Measurements from ENCODE around the gene SDSL. TPM values are rescaled to one million over a fixed set of nuclear protein-coding genes. Genes with fewer than 3 reads are reported as not detected.

The SDSL gene
- total and polyA plus RNA-seq, 10 of the 15 experiments (the other 5 are each of a cell fraction or from before 2014, with no cell fraction given), result 0.18 to 4.4 (median 1.0) TPM

- H3K4me2 ChIP-seq (ENCODE audit: control insufficient read depth, insufficient read depth), result no peak overlapping the region
- no peaks in the 10 kb centered on the region for H3K36me3 ChIP-seq (ENCODE audit: control insufficient read depth in 2 of 2, insufficient read depth in 2 of 2, low read length in 1 of 2)
- no peak overlapping the region for H3K4me3 ChIP-seq
- H3K27me3 ChIP-seq (replicated peaks in 1 of 2; ENCODE audit: control insufficient read depth in 2 of 2, insufficient read depth in 2 of 2, low read length in 1 of 2), result no peaks in the 10 kb centered on the region
- H2AFZ ChIP-seq (ENCODE audit: control insufficient read depth, low read depth, low read length), result no peak overlapping the region
- H3K9me3 ChIP-seq (replicated peaks; ENCODE audit: control insufficient read depth, insufficient read depth, low read length), result no peaks in the 10 kb centered on the region
- FAIRE-seq (no peak), DNase-seq (ENCODE audit: low read depth, low spot score) (no peak), ATAC-seq (no peak)
- H3K79me2 ChIP-seq (ENCODE audit: control insufficient read depth, insufficient read depth, low read length), result no peaks in the 10 kb centered on the region
- no peak for TF ChIP-seq POLR2A (IDR thresholded peaks at IDR 0.05; ENCODE audit: low read depth, low read length)
- no peak for TF ChIP-seq CHD1 (IDR thresholded peaks at IDR 0.05; ENCODE audit: low read depth, low read length)
- no peak for TF ChIP-seq ZBTB40 (IDR thresholded peaks at IDR 0.05; ENCODE audit: borderline replicate concordance)
- no peak for TF ChIP-seq BMI1 (IDR thresholded peaks at IDR 0.05; ENCODE audit: borderline replicate concordance)
- TF ChIP-seq, protein P1, sequence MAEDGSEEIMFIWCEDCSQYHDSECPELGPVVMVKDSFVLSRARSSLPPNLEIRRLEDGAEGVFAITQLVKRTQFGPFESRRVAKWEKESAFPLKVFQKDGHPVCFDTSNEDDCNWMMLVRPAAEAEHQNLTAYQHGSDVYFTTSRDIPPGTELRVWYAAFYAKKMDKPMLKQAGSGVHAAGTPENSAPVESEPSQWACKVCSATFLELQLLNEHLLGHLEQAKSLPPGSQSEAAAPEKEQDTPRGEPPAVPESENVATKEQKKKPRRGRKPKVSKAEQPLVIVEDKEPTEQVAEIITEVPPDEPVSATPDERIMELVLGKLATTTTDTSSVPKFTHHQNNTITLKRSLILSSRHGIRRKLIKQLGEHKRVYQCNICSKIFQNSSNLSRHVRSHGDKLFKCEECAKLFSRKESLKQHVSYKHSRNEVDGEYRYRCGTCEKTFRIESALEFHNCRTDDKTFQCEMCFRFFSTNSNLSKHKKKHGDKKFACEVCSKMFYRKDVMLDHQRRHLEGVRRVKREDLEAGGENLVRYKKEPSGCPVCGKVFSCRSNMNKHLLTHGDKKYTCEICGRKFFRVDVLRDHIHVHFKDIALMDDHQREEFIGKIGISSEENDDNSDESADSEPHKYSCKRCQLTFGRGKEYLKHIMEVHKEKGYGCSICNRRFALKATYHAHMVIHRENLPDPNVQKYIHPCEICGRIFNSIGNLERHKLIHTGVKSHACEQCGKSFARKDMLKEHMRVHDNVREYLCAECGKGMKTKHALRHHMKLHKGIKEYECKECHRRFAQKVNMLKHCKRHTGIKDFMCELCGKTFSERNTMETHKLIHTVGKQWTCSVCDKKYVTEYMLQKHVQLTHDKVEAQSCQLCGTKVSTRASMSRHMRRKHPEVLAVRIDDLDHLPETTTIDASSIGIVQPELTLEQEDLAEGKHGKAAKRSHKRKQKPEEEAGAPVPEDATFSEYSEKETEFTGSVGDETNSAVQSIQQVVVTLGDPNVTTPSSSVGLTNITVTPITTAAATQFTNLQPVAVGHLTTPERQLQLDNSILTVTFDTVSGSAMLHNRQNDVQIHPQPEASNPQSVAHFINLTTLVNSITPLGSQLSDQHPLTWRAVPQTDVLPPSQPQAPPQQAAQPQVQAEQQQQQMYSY (CRISPR knock-in tag; IDR thresholded peaks at IDR 0.05), result no peak
- no peak for TF ChIP-seq ASH2L (IDR thresholded peaks at IDR 0.05; ENCODE audit: borderline replicate concordance, low read depth)
- no peak for TF ChIP-seq BACH1 (IDR thresholded peaks at IDR 0.05; ENCODE audit: borderline replicate concordance)
- no peak for TF ChIP-seq USF2 (IDR thresholded peaks at IDR 0.05; ENCODE audit: borderline replicate concordance, low read depth, low read length)
- TF ChIP-seq, protein P2, sequence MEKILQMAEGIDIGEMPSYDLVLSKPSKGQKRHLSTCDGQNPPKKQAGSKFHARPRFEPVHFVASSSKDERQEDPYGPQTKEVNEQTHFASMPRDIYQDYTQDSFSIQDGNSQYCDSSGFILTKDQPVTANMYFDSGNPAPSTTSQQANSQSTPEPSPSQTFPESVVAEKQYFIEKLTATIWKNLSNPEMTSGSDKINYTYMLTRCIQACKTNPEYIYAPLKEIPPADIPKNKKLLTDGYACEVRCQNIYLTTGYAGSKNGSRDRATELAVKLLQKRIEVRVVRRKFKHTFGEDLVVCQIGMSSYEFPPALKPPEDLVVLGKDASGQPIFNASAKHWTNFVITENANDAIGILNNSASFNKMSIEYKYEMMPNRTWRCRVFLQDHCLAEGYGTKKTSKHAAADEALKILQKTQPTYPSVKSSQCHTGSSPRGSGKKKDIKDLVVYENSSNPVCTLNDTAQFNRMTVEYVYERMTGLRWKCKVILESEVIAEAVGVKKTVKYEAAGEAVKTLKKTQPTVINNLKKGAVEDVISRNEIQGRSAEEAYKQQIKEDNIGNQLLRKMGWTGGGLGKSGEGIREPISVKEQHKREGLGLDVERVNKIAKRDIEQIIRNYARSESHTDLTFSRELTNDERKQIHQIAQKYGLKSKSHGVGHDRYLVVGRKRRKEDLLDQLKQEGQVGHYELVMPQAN (conservative IDR thresholded peaks at IDR 0.05), result no peak
- no peak for TF ChIP-seq MAX (IDR thresholded peaks at IDR 0.05; ENCODE audit: low read depth, low read length)
- H3K27ac ChIP-seq (ENCODE audit: control insufficient read depth, insufficient read depth), result no peak overlapping the region
- ChIA-PET SMC1A (ENCODE audit: uncharacterized antibody, unreplicated experiment) (no interaction called here), CTCF (no interaction called here), POLR2A (interaction anchor here (0.5 kb wide), 1 partner anchor 264 kb away, joined by 8 read pairs; no protein-coding TSS in a partner anchor), RAD21 (ENCODE audit: unreplicated experiment) (interaction anchor here (1.0 kb wide), 1 partner anchor 27 kb away, joined by 3 read pairs; no protein-coding TSS in a partner anchor)
- no peaks in the 10 kb centered on the region for H4K20me1 ChIP-seq (ENCODE audit: control insufficient read depth, insufficient read depth)
- H3K9ac ChIP-seq (ENCODE audit: control insufficient read depth, insufficient read depth, low read length), result no peak overlapping the region
- no TSS peak for BruUV-seq (replicated peaks)
- H3K4me1 ChIP-seq (ENCODE audit: control insufficient read depth, insufficient read depth, low read length), result peaks cover 6% of the 10 kb centered on the region
- 52% methylated on average over 11 of the region's 11 CpGs for WGBS (ENCODE audit: insufficient coverage, insufficient replicate concordance, low lambda C conversion rate, missing lambda C conversion rate)
- intact Hi-C loops (cut with micrococcal nuclease; ENCODE audit: unreplicated experiment) (no loop called here), in situ Hi-C loops (cut with MboI) (no loop called here)
These were observed 13.4 kb upstream of the SDSL start for GRCh38 chr12:113408756-113409298.
